H1 (cell line): ENCODE measurements around the gene SMYD1. TPM values are rescaled to one million over a fixed set of nuclear protein-coding genes. Genes with fewer than 3 reads are reported as not detected.

Source experiments
- CTCF ChIA-PET: fragments of 300-600 bp; sonication (Branson Sonifier 250); formaldehyde crosslinking; loops from one replicate; lab custom pipeline; 2021; ENCODE audit not compliant: partially characterized antibody; lab: Charles Lee
- POLR2A ChIA-PET: fragments of 300-600 bp; sonication (Branson Sonifier 250); formaldehyde crosslinking; loops from one replicate; lab custom pipeline; 2021; ENCODE audit warnings: inconsistent platforms; ENCODE audit not compliant: partially characterized antibody; lab: Charles Lee
- DNase-seq, 2 experiments: peaks; one replicate each; pipeline versions ENCODE4 v3.0.0 to v3.0.0-alpha.2; 2010 to 2022; ENCODE audit warnings: low spot score in 2 of 2, low read depth in 1 of 2, mixed read lengths in 1 of 2
- FAIRE-seq: peaks from 2 replicates; lab custom pipeline; 2011; peaks lifted over from hg19 to GRCh38; lab: Jason Lieb, UNC
- H2AFZ ChIP-seq: 2 replicates; pipeline ENCODE4 v1.8.1; 2012; ENCODE audit warnings: low read length, inconsistent platforms
- H2AK5ac ChIP-seq: 2 replicates; pipeline ENCODE4 v1.6.1; 2013; ENCODE audit warnings: low read depth, low read length
- H2BK120ac ChIP-seq: replicated peaks from 2 replicates; pipeline ENCODE3; 2013; ENCODE audit warnings: low read depth, low read length, inconsistent platforms
- H2BK12ac ChIP-seq: 2 replicates; pipeline ENCODE4 v1.6.1; 2013; ENCODE audit warnings: low read depth, low read length
- H2BK15ac ChIP-seq: 2 replicates; pipeline ENCODE4 v1.6.1; 2013; ENCODE audit warnings: low read length
- H2BK20ac ChIP-seq: 2 replicates; pipeline ENCODE4 v1.6.1; 2013; ENCODE audit warnings: low read length
- H2BK5ac ChIP-seq: 2 replicates; pipeline ENCODE4 v1.6.1; 2013; ENCODE audit warnings: low read depth, low read length
- H3K14ac ChIP-seq: 2 replicates; pipeline ENCODE4 v1.6.1; 2013; ENCODE audit warnings: inconsistent platforms; ENCODE audit not compliant: insufficient read length
- H3K18ac ChIP-seq: 2 replicates; pipeline ENCODE4 v1.6.1; 2013; ENCODE audit warnings: low read length; ENCODE audit errors: extremely low read depth
- H3K23ac ChIP-seq: 2 replicates; pipeline ENCODE4 v1.6.1; 2013; ENCODE audit warnings: inconsistent platforms; ENCODE audit not compliant: insufficient read length
- H3K23me2 ChIP-seq: 2 replicates; pipeline ENCODE4 v1.6.1; 2013; ENCODE audit warnings: low read depth, low read length
- H3K27ac ChIP-seq: 2 replicates; pipeline ENCODE4 v1.6.1; 2011; ENCODE audit warnings: low read depth, low read length, inconsistent platforms
- H3K27me3 ChIP-seq, 4 experiments: replicated peaks in 1 of 4; 1 replicate in 1 of 4; 2 replicates in 3 of 4; pipeline versions ENCODE4 v1.6.1 to v1.8.1; 2011 to 2013; ENCODE audit warnings: low read length in 3 of 4, mild to moderate bottlenecking in 3 of 4, inconsistent platforms in 2 of 4, mixed read lengths in 2 of 4, moderate library complexity in 1 of 4; ENCODE audit not compliant: control insufficient read depth in 3 of 4, insufficient read depth in 3 of 4; ENCODE audit errors: extremely low read depth in 1 of 4
- H3K36me3 ChIP-seq, 4 experiments: 2 replicates each; pipeline versions ENCODE4 v1.6.1 to v1.8.1; 2011 to 2013; ENCODE audit warnings: mild to moderate bottlenecking in 4 of 4, low read length in 3 of 4, moderate library complexity in 2 of 4, control low read depth in 1 of 4, inconsistent platforms in 1 of 4; ENCODE audit not compliant: insufficient read depth in 4 of 4, control insufficient read depth in 2 of 4
- H3K4ac ChIP-seq: replicated peaks from 2 replicates; pipeline ENCODE3; 2013; ENCODE audit warnings: low read length, low read depth, mixed read lengths, inconsistent platforms; ENCODE audit not compliant: insufficient read length
- H3K4me1 ChIP-seq, 4 experiments: replicated peaks in 1 of 4; 1 replicate in 1 of 4; 2 replicates in 3 of 4; pipeline versions ENCODE4 v1.6.1 to v1.8.1; 2011 to 2013; ENCODE audit warnings: low read length in 3 of 4, inconsistent platforms in 2 of 4, mixed read lengths in 1 of 4; ENCODE audit not compliant: insufficient read depth in 4 of 4, control insufficient read depth in 3 of 4
- H3K4me2 ChIP-seq, 2 experiments: 2 replicates each; pipeline versions ENCODE4 v1.6.1 to v1.8.1; 2011 to 2013; ENCODE audit warnings: low read depth in 2 of 2, low read length in 2 of 2, control low read depth in 1 of 2, inconsistent platforms in 1 of 2, mild to moderate bottlenecking in 1 of 2; ENCODE audit not compliant: insufficient read depth in 1 of 2
- H3K4me3 ChIP-seq, 4 experiments: fragments of 200-600, 300-600 bp in 1 of 4; sonication (generic), shearing (Covaris generic), sonication (Bioruptor Twin) in 1 of 4; 2 replicates each; pipeline versions ENCODE4 v1.5.1 to v1.8.1; 2011 to 2016; ENCODE audit warnings: low read length in 4 of 4, low read depth in 3 of 4, control low read depth in 2 of 4, inconsistent platforms in 2 of 4, mild to moderate bottlenecking in 2 of 4, mixed read lengths in 1 of 4, moderate library complexity in 1 of 4; ENCODE audit not compliant: insufficient read depth in 2 of 4; ENCODE audit errors: extremely low read depth in 1 of 4
- H3K56ac ChIP-seq: replicated peaks from 2 replicates; pipeline ENCODE3; 2013; ENCODE audit warnings: low read depth, mild to moderate bottlenecking, mixed read lengths, low read length, inconsistent platforms; ENCODE audit not compliant: insufficient read length
- H3K79me1 ChIP-seq: 2 replicates; pipeline ENCODE4 v1.6.1; 2013; ENCODE audit warnings: low read depth, low read length, control low read depth
- H3K79me2 ChIP-seq, 2 experiments: 2 replicates each; pipeline versions ENCODE4 v1.6.1 to v1.8.1; 2012 to 2013; ENCODE audit warnings: low read length in 2 of 2, mild to moderate bottlenecking in 2 of 2, inconsistent platforms in 1 of 2; ENCODE audit not compliant: insufficient read depth in 2 of 2, control insufficient read depth in 1 of 2
- H3K9ac ChIP-seq, 4 experiments: replicated peaks in 1 of 4; 1 replicate in 1 of 4; 2 replicates in 3 of 4; pipeline versions ENCODE4 v1.6.1 to v1.8.1; 2011 to 2013; ENCODE audit warnings: low read depth in 3 of 4, low read length in 3 of 4, control low read depth in 2 of 4, mild to moderate bottlenecking in 2 of 4, moderate library complexity in 2 of 4, inconsistent platforms in 1 of 4; ENCODE audit errors: extremely low read depth in 1 of 4
- H3K9me3 ChIP-seq, 2 experiments: 2 replicates each; pipeline versions ENCODE4 v1.6.1 to v1.8.1; 2012 to 2013; ENCODE audit warnings: mild to moderate bottlenecking in 2 of 2, moderate library complexity in 2 of 2, control low read depth in 1 of 2, inconsistent platforms in 1 of 2, low read depth in 1 of 2, low read length in 1 of 2, mixed read lengths in 1 of 2; ENCODE audit not compliant: insufficient read depth in 2 of 2
- H4K20me1 ChIP-seq, 2 experiments: replicated peaks in 1 of 2; 2 replicates each; pipeline versions ENCODE3 to v1.8.1; 2011 to 2013; ENCODE audit warnings: inconsistent platforms in 2 of 2, low read length in 2 of 2, mild to moderate bottlenecking in 1 of 2; ENCODE audit not compliant: insufficient read depth in 2 of 2, control insufficient read depth in 1 of 2
- H4K5ac ChIP-seq: 2 replicates; pipeline ENCODE4 v1.6.1; 2013; ENCODE audit warnings: low read length, low read depth, mixed read lengths, inconsistent platforms; ENCODE audit not compliant: insufficient read length
- H4K8ac ChIP-seq: 2 replicates; pipeline ENCODE4 v1.8.0; 2013; ENCODE audit warnings: mild to moderate bottlenecking, moderate library complexity, low read length, inconsistent platforms; ENCODE audit not compliant: insufficient read depth; ENCODE audit errors: extremely low read depth
- H4K91ac ChIP-seq: replicated peaks from 2 replicates; pipeline ENCODE3; 2013; ENCODE audit warnings: low read length, mixed read lengths, inconsistent platforms; ENCODE audit not compliant: insufficient read length
- BCL11A ChIP-seq, 2 experiments: IDR thresholded peaks; one replicate each; pipeline ENCODE4 v1.6.1; 2011; ENCODE audit warnings: low read depth in 2 of 2, low read length in 2 of 2, mild to moderate bottlenecking in 2 of 2
- CREB1 ChIP-seq: IDR thresholded peaks from 2 replicates; pipeline ENCODE4 v1.6.1; 2012; ENCODE audit warnings: inconsistent platforms
- EZH2 ChIP-seq: fragments of 200-600 bp; sonication (generic); IDR thresholded peaks from 2 replicates; pipeline ENCODE4 v1.7.1; 2012; ENCODE audit warnings: low read depth, mild to moderate bottlenecking, moderate library complexity, low read length, inconsistent platforms; ENCODE audit not compliant: severe bottlenecking
- GABPA ChIP-seq: IDR thresholded peaks from 2 replicates; pipeline ENCODE4 v1.6.1; 2011; ENCODE audit warnings: mild to moderate bottlenecking, low read length, moderate library complexity, borderline replicate concordance; ENCODE audit not compliant: insufficient read depth
- HDAC2 ChIP-seq, 2 experiments: fragments of 300-600 bp in 1 of 2; sonication (generic) in 1 of 2; IDR thresholded peaks; 2 replicates each; pipeline ENCODE4 v1.6.1; 2011 to 2012; ENCODE audit warnings: low read depth in 2 of 2, low read length in 2 of 2, mild to moderate bottlenecking in 2 of 2, moderate library complexity in 2 of 2, borderline replicate concordance in 1 of 2, inconsistent platforms in 1 of 2
- HDAC6 ChIP-seq: IDR thresholded peaks from one replicate; pipeline ENCODE4 v1.7.1; 2012; ENCODE audit warnings: low read depth, mild to moderate bottlenecking, inconsistent platforms, low read length, moderate library complexity
- NANOG ChIP-seq: IDR thresholded peaks from 2 replicates; pipeline ENCODE4 v1.6.1; 2011; ENCODE audit warnings: low read length, low read depth, mild to moderate bottlenecking, inconsistent platforms; ENCODE audit not compliant: insufficient read depth, poor library complexity, severe bottlenecking
- POU5F1 ChIP-seq: IDR thresholded peaks from 2 replicates; pipeline ENCODE4 v1.6.1; 2011; ENCODE audit warnings: low read depth, mild to moderate bottlenecking, low read length, moderate library complexity
- RAD21 ChIP-seq, 2 experiments: IDR thresholded peaks in 1 of 2; conservative IDR thresholded peaks in 1 of 2; 2 replicates each; pipeline ENCODE4 v1.6.1; 2011; ENCODE audit warnings: low read depth in 2 of 2, low read length in 2 of 2, improper control_type of control experiment in 1 of 2, inconsistent platforms in 1 of 2, mild to moderate bottlenecking in 1 of 2, moderate library complexity in 1 of 2
- SIX5 ChIP-seq: IDR thresholded peaks from 2 replicates; pipeline ENCODE4 v1.6.1; 2011; ENCODE audit warnings: mild to moderate bottlenecking, low read depth, low read length
- SRF ChIP-seq: IDR thresholded peaks from 2 replicates; pipeline ENCODE4 v1.6.1; 2011; ENCODE audit warnings: mild to moderate bottlenecking, low read depth, low read length, moderate library complexity
- YY1 ChIP-seq: IDR thresholded peaks from 2 replicates; pipeline ENCODE4 v1.6.1; 2011; ENCODE audit warnings: low read depth, mild to moderate bottlenecking, low read length
- WGBS, 2 experiments: shearing (Covaris generic) in 1 of 2; methylation state at CpG; one replicate each; pipeline versions ENCODE4 v1.1.6 to v1.1.7; 2013 to 2015; ENCODE audit warnings: low lambda C conversion rate in 2 of 2, mixed read lengths in 2 of 2, inconsistent platforms in 1 of 2, low coverage in 1 of 2, missing lambda C conversion rate in 1 of 2; ENCODE audit not compliant: insufficient replicate concordance in 2 of 2, insufficient coverage in 1 of 2, insufficient read length in 1 of 2; ENCODE audit errors: extremely low coverage in 1 of 2, missing lambda C conversion rate in 1 of 2; 5-methylcytosine and 5-hydroxymethylcytosine counted together
- polyA plus RNA-seq, 7 experiments: library from polyadenylated mRNA; depleted of rRNA in 3 of 7; stranded (reverse) in 5 of 7; unstranded in 2 of 7; fragments of >200 nt in 5 of 7; fragments of 200-250 nt in 2 of 7; gene quantifications; 1 replicate in 5 of 7; 2 replicates in 1 of 7; 4 replicates in 1 of 7; pipeline versions ENCODE4 v1.2.1 to v1.2.3, GENCODE V29; 2011 to 2013; ENCODE audit warnings: missing spikeins in 2 of 7, mixed read lengths in 2 of 7
- total RNA-seq: library from RNA; stranded (reverse); fragmentation: NEBNext Ultra II Directional; extraction: Animal tissue kit (Norgen Biotek cat#: 25700); gene quantifications from 2 replicates; pipeline ENCODE4 v1.2.1, GENCODE V29; 2021

Gene SMYD1
- total and polyA plus RNA-seq, 2 of the 8 experiments (the other 6 are each of a cell fraction or from before 2014, with no cell fraction given), result 0.06 TPM; not detected in 1

DNA sequence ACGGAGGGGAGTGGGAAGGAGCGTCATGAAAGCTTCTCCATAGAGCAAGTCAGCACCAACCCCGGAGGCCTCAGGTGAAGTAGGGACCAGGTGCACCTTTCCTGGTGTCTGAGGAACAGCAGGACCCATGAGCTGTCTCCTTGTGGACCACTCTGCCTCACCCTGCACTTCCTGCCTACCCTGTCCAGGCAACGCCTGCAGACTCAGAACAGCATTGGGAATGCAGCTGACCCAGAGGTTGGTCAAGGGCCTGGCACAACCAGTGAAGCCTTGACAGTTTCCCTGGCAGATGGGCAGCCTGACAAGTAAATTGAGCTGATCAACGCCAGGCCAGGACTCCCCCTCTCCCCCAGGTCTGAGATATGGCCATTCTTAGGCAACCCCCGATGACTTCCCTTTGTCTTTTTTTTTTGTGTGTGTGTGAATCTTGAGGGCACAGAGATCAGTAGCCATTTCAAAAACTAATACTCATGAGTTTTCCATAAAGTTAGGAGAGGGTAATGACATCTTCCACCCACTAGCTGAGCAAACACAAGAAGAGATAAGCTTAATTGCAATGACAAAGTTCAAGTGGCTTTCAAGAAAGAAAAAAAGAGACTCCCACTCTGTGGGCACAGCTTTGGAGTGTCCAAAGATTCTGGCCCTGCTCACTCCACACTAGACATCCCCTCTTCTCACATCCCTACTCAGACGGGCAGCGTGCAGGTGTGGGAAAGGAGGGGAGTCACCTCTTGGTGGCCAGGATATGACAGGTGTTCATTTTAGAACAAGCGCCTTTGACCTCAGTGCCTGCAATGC, 63.8 kb downstream of the SMYD1 start:
- H2BK5ac ChIP-seq, result no peak overlapping the region
- H3K23me2 ChIP-seq, result no peaks in the 10 kb centered on the region; the same call in 1 of the 2 replicates
- no peaks in the 10 kb centered on the region; the same call in 1 of the 2 replicates for H3K79me1 ChIP-seq
- no peak overlapping the region for H3K23ac ChIP-seq
- H3K4ac ChIP-seq, result no peak overlapping the region
- H4K91ac ChIP-seq, result no peak overlapping the region
- no peaks in the 10 kb centered on the region for H3K27me3 ChIP-seq
- no peak overlapping the region for H3K4me2 ChIP-seq
- DNase-seq (no peak), FAIRE-seq (no peak)
- CTCF ChIA-PET, result interaction anchor here (0.6 to 2.3 kb wide), 5 partner anchors 17 to 540 kb away, joined by 3 to 12 read pairs (median 3); no protein-coding TSS in a partner anchor
- no peak overlapping the region for H4K8ac ChIP-seq
- no peak overlapping the region for H2BK20ac ChIP-seq
- H2AFZ ChIP-seq, result no peak overlapping the region
- no peak overlapping the region for H3K56ac ChIP-seq
- no peak overlapping the region for H3K9ac ChIP-seq
- no peak overlapping the region for H3K18ac ChIP-seq
- no peak overlapping the region for H2AK5ac ChIP-seq
- H4K5ac ChIP-seq, result no peak overlapping the region
- POLR2A ChIA-PET, result no interaction called here
- no peak overlapping the region for H2BK15ac ChIP-seq
- H2BK12ac ChIP-seq, result no peak overlapping the region
- no peak overlapping the region for H3K27ac ChIP-seq
- no peak overlapping the region for H3K4me3 ChIP-seq
- WGBS, 2 experiments, result 90% methylated on average over 8 of the region's 9 CpGs; no CpG with 5 or more reads in 1 of the 2 experiments
- H3K4me1 ChIP-seq, result no peaks in the 10 kb centered on the region
- no peaks in the 10 kb centered on the region for H3K36me3 ChIP-seq
- no peaks in the 10 kb centered on the region for H3K9me3 ChIP-seq
- no peaks in the 10 kb centered on the region for H3K79me2 ChIP-seq
- H3K14ac ChIP-seq, result no peak overlapping the region
- H2BK120ac ChIP-seq, result no peak overlapping the region
- no peaks in the 10 kb centered on the region for H4K20me1 ChIP-seq
- TF ChIP-seq NANOG (no peak), POU5F1 (no peak), HDAC6 (no peak), SRF (no peak), HDAC2 (IDR thresholded peaks at IDR 0.05; ENCODE audit: borderline replicate concordance in 1 of 2, low read depth in 2 of 2, low read length in 2 of 2) (no peak), GABPA (no peak), RAD21 (IDR thresholded peaks at IDR 0.05 in 1 of 2, conservative IDR thresholded peaks at IDR 0.05 in 1 of 2; ENCODE audit: low read depth in 2 of 2, low read length in 2 of 2) (no peak), EZH2 (no peak), BCL11A (IDR thresholded peaks at IDR 0.05; ENCODE audit: low read depth in 2 of 2, low read length in 2 of 2) (no peak), YY1 (no peak), CREB1 (no peak), SIX5 (no peak)
